Suprapubic skin (tissue), 3 donors: ENCODE results near the gene PRR20G.

Experiments
- EP300 ChIP-seq: sonication (generic); formaldehyde crosslinking; IDR thresholded peaks from one replicate; pipeline ENCODE4 v1.6.1; 2017; ENCODE audit warnings: antibody characterized with exemption
- POLR2A ChIP-seq, 2 donors: fragments of 450-650 bp; IDR thresholded peaks; one replicate each; pipeline ENCODE4 v1.6.1; 2017; ENCODE audit warnings: antibody characterized with exemption in 2 of 2, mild to moderate bottlenecking in 2 of 2, moderate library complexity in 2 of 2
- TF ChIP-seq, protein P1 (sequence below), 2 donors: fragments of 200-600 bp in 1 of 2; fragments of 450-650 bp in 1 of 2; sonication (generic) in 1 of 2; IDR thresholded peaks; one replicate each; pipeline ENCODE4 v1.5.1; 2016 to 2019; ENCODE audit warnings: antibody characterized with exemption in 2 of 2, mild to moderate bottlenecking in 1 of 2, moderate library complexity in 1 of 2

- TF ChIP-seq, protein P1, sequence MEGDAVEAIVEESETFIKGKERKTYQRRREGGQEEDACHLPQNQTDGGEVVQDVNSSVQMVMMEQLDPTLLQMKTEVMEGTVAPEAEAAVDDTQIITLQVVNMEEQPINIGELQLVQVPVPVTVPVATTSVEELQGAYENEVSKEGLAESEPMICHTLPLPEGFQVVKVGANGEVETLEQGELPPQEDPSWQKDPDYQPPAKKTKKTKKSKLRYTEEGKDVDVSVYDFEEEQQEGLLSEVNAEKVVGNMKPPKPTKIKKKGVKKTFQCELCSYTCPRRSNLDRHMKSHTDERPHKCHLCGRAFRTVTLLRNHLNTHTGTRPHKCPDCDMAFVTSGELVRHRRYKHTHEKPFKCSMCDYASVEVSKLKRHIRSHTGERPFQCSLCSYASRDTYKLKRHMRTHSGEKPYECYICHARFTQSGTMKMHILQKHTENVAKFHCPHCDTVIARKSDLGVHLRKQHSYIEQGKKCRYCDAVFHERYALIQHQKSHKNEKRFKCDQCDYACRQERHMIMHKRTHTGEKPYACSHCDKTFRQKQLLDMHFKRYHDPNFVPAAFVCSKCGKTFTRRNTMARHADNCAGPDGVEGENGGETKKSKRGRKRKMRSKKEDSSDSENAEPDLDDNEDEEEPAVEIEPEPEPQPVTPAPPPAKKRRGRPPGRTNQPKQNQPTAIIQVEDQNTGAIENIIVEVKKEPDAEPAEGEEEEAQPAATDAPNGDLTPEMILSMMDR (IDR thresholded peaks at IDR 0.05), result no peak
- no peak for TF ChIP-seq POLR2A (IDR thresholded peaks at IDR 0.05)
- no peak for TF ChIP-seq EP300
Observed at GRCh38 chr3:127250032-127250431, 37.8 kb downstream of the PRR20G start.
